Lower lobe of right lung (tissue), 2 donors: ENCODE results near the gene SNAPC2. TPM values are rescaled to one million over a fixed set of nuclear protein-coding genes. Genes with fewer than 3 reads are reported as not detected.
A peak's percentile ranks its signal among the peaks of the same experiment; 100 is the strongest.

Source experiments
- ATAC-seq, 2 donors: fragments of 200-7000 bp; cut with Tn5 transposase; one replicate each; pipeline ENCODE4 v1.9.1; 2020 to 2022; ENCODE audit warnings: mild to moderate bottlenecking in 2 of 2, moderate library complexity in 2 of 2
- DNase-seq: peaks from one replicate; pipeline ENCODE4 v3.0.0-alpha.2; 2020
- H3K27ac ChIP-seq: fragments of 200-600 bp; one replicate; pipeline ENCODE4 v1.8.0; 2022
- H3K27me3 ChIP-seq: fragments of 200-600 bp; one replicate; pipeline ENCODE4 v1.8.0; 2022; ENCODE audit warnings: low read depth
- H3K36me3 ChIP-seq: fragments of 200-600 bp; one replicate; pipeline ENCODE4 v1.8.0; 2022; ENCODE audit warnings: mild to moderate bottlenecking
- H3K4me1 ChIP-seq: fragments of 200-600 bp; one replicate; pipeline ENCODE4 v1.8.0; 2022
- H3K4me3 ChIP-seq: fragments of 200-600 bp; one replicate; pipeline ENCODE4 v1.8.0; 2022; ENCODE audit warnings: mild to moderate bottlenecking
- H3K9me3 ChIP-seq: fragments of 200-600 bp; one replicate; pipeline ENCODE4 v1.8.0; 2022
- CTCF ChIP-seq: fragments of 200-600 bp; IDR thresholded peaks from one replicate; pipeline ENCODE4 v1.8.0; 2022; ENCODE audit warnings: antibody characterized with exemption, mild to moderate bottlenecking
- intact Hi-C: fragments of 100-400 bp; cut with DNase I; formaldehyde crosslinking; loops from one replicate; pipeline ENCODE4 v1.11.0; 2022
- total RNA-seq: library from RNA; stranded (reverse); fragmentation: NEBNext Ultra II Directional; extraction: Animal tissue kit (Norgen Biotek cat#: 25700); gene quantifications from one replicate; pipeline ENCODE4 v1.2.1, GENCODE V29; 2021
- donor health status: DM: no; HTN: yes; CAD: no; lungs with severe emphysema.

SNAPC2 gene
- total RNA-seq, 1 donor from 2014 or later, result 17.6 TPM

GRCh38 chr19:7905268-7905667 is 14.9 kb upstream of the SNAPC2 start:
- Histone ChIP-seq H3K9me3 (no peaks in the 10 kb centered on the region), H3K27me3 (no peaks in the 10 kb centered on the region), H3K27ac (no peak overlapping the region), H3K4me1 (peaks cover 44% of the 10 kb centered on the region), H3K36me3 (peaks cover 23% of the 10 kb centered on the region), H3K4me3 (peak overlapping the region; percentile 88)
- TF ChIP-seq CTCF, result no peak
- no peak for ATAC-seq
- intact Hi-C loops, result no loop called here
- no peak for DNase-seq

- Histone ChIP-seq H3K27ac (no peak overlapping the region), H3K4me1 (peaks cover 44% of the 10 kb centered on the region), H3K9me3 (no peaks in the 10 kb centered on the region), H3K27me3 (no peaks in the 10 kb centered on the region), H3K36me3 (peaks cover 29% of the 10 kb centered on the region), H3K4me3 (no peak overlapping the region)
- ATAC-seq, result no peak
- intact Hi-C loops, result no loop called here
- peak; percentile 47 for DNase-seq
- no peak for TF ChIP-seq CTCF
Measured at GRCh38 chr19:7905859-7906258, 14.3 kb upstream of the SNAPC2 start.

- Histone ChIP-seq H3K27ac (no peak overlapping the region), H3K4me3 (no peak overlapping the region), H3K36me3 (peaks cover 42% of the 10 kb centered on the region), H3K4me1 (peaks cover 42% of the 10 kb centered on the region), H3K27me3 (no peaks in the 10 kb centered on the region), H3K9me3 (no peaks in the 10 kb centered on the region)
- DNase-seq, result peak; percentile 42
- ATAC-seq, result no peak
- intact Hi-C loops, result no loop called here
- no peak for TF ChIP-seq CTCF
Measured at GRCh38 chr19:7907122-7907521, 13.0 kb upstream of the SNAPC2 start.

GRCh38 chr19:7907544-7907943 is 12.6 kb upstream of the SNAPC2 start:
- Histone ChIP-seq H3K27ac (no peak overlapping the region), H3K27me3 (no peaks in the 10 kb centered on the region), H3K4me1 (peaks cover 37% of the 10 kb centered on the region), H3K9me3 (no peaks in the 10 kb centered on the region), H3K4me3 (no peak overlapping the region), H3K36me3 (peaks cover 46% of the 10 kb centered on the region)
- TF ChIP-seq CTCF, result no peak
- ATAC-seq, result no peak
- no peak for DNase-seq
- intact Hi-C loops, result no loop called here

GRCh38 chr19:7908078-7908699 is 11.9 kb upstream of the SNAPC2 start:
- Histone ChIP-seq H3K27me3 (no peaks in the 10 kb centered on the region), H3K4me3 (no peak overlapping the region), H3K9me3 (no peaks in the 10 kb centered on the region), H3K27ac (no peak overlapping the region), H3K4me1 (peaks cover 31% of the 10 kb centered on the region), H3K36me3 (peaks cover 52% of the 10 kb centered on the region)
- DNase-seq, result no peak
- no peak for ATAC-seq
- no peak for TF ChIP-seq CTCF
- intact Hi-C loops, result no loop called here
